Testis (tissue), 2 donors: Measurements from ENCODE around the gene NXT1.

Experiments
- CTCF ChIP-seq, 3 experiments: fragments of 450-650 bp in 2 of 3; fragments of 200-600 bp in 1 of 3; sonication (generic) in 1 of 3; IDR thresholded peaks; one replicate each; pipeline ENCODE4 v1.5.1; 2016 to 2019; ENCODE audit warnings: antibody characterized with exemption in 3 of 3, mild to moderate bottlenecking in 2 of 3, moderate library complexity in 1 of 3
- POLR2A ChIP-seq: fragments of 450-650 bp; IDR thresholded peaks from one replicate; pipeline ENCODE4 v1.6.1; 2017; ENCODE audit warnings: antibody characterized with exemption, mild to moderate bottlenecking, moderate library complexity

DNA sequence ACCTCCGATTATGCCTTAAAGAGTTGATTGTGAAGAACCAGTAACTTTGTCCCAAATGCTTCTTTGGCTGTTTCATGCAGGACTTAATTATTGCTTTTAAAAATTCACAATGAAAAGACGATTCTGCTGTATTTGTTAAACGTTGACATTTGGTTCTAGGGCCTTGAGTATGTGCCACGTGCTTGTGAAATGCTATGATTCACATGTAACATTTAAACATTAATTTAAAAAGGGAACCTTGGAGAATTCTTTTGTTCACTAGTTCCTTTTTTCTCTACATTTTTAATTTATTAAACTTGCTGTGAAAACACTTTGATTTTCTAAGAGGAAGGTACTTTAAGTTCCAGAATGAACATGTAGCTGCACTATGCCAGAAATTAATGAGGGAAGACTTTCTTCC, 20.9 kb downstream of the NXT1 start:
- TF ChIP-seq POLR2A (no peak), CTCF (IDR thresholded peaks at IDR 0.05) (no peak)
